Transverse colon (tissue), 4 donors: ENCODE results near the gene MIF4GD. TPM values are rescaled to one million over a fixed set of nuclear protein-coding genes. Genes with fewer than 3 reads are reported as not detected.

Experiments used
- DNase-seq: peaks from one replicate; pipeline ENCODE4 v3.0.0-alpha.2; 2019
- H3K27ac ChIP-seq, 4 donors: fragments of 200-600 bp; sonication (generic); 2 replicates each; pipeline ENCODE4 v1.5.1; 2016 to 2018; ENCODE audit warnings: inconsistent platforms in 4 of 4
- H3K27me3 ChIP-seq: fragments of 200-600 bp; sonication (generic); 2 replicates; pipeline ENCODE4 v1.5.1; 2017; ENCODE audit warnings: inconsistent platforms
- H3K36me3 ChIP-seq, 4 donors: fragments of 200-600 bp; sonication (generic); 2 replicates each; pipeline ENCODE4 v1.5.1; 2017 to 2019; ENCODE audit warnings: inconsistent platforms in 4 of 4
- H3K4me1 ChIP-seq, 4 donors: fragments of 200-600 bp; sonication (generic); 2 replicates each; pipeline ENCODE4 v1.5.1; 2017 to 2020; ENCODE audit warnings: inconsistent platforms in 4 of 4
- H3K4me3 ChIP-seq, 4 donors: fragments of 200-600 bp; sonication (generic); 1 replicate in 1 of 4; 2 replicates in 3 of 4; pipeline versions ENCODE4 v1.5.1 to v1.6.1; 2017 to 2019; ENCODE audit warnings: inconsistent platforms in 4 of 4
- H3K9me3 ChIP-seq, 2 donors: fragments of 200-600 bp; sonication (generic); 2 replicates each; pipeline ENCODE4 v1.5.1; 2017 to 2019; ENCODE audit warnings: inconsistent platforms in 2 of 2
- EP300 ChIP-seq: sonication (generic); formaldehyde crosslinking; IDR thresholded peaks from one replicate; pipeline ENCODE4 v1.6.1; 2017; ENCODE audit warnings: antibody characterized with exemption, low read depth
- POLR2A ChIP-seq: fragments of 450-650 bp; IDR thresholded peaks from one replicate; pipeline ENCODE4 v1.6.1; 2016; ENCODE audit warnings: antibody characterized with exemption, mild to moderate bottlenecking, moderate library complexity
- POLR2AphosphoS5 ChIP-seq, 3 donors: sonication (generic); formaldehyde crosslinking; IDR thresholded peaks; one replicate each; pipeline ENCODE4 v1.6.1; 2016; ENCODE audit warnings: antibody characterized with exemption in 3 of 3
- WGBS, 2 donors: methylation state at CpG; one replicate each; pipeline ENCODE4 v1.1.5; 2018; ENCODE audit warnings: low coverage in 1 of 2; 5-methylcytosine and 5-hydroxymethylcytosine counted together
- in situ Hi-C, 4 donors: fragments of 200-750 bp; cut with MboI; loops; one replicate each; pipeline versions ENCODE4 v1.15.0 to v1.15.1; 2017; ENCODE audit warnings: low sequenced_read_pairs in 3 of 4, low pct_ligation_motif_present in 1 of 4, low pct_unique_long_range_greater_than_20kb in 1 of 4
- intact Hi-C: fragments of 100-400 bp; cut with DNase I; formaldehyde crosslinking; loops from one replicate; pipeline ENCODE4 v1.15.1; 2023; ENCODE audit warnings: low total_unique reads
- total RNA-seq, 4 donors: library from RNA; depleted of rRNA; stranded (reverse); fragments of >200 nt; gene quantifications; one replicate each; pipeline ENCODE4 v1.1.0, GENCODE V29; 2016
- TF ChIP-seq, protein P1 (sequence below), 5 experiments: fragments of 200-600 bp in 3 of 5; fragments of 450-650 bp in 2 of 5; sonication (generic) in 3 of 5; IDR thresholded peaks; 1 replicate in 2 of 5; 2 replicates in 3 of 5; pipeline ENCODE4 v1.5.1; 2016 to 2017; ENCODE audit warnings: antibody characterized with exemption in 5 of 5, inconsistent platforms in 3 of 5, mild to moderate bottlenecking in 2 of 5, moderate library complexity in 1 of 5

MIF4GD gene
- total RNA-seq, 4 donors from 2014 or later: 9.0 to 44.0 (median 28.6) TPM

DNA sequence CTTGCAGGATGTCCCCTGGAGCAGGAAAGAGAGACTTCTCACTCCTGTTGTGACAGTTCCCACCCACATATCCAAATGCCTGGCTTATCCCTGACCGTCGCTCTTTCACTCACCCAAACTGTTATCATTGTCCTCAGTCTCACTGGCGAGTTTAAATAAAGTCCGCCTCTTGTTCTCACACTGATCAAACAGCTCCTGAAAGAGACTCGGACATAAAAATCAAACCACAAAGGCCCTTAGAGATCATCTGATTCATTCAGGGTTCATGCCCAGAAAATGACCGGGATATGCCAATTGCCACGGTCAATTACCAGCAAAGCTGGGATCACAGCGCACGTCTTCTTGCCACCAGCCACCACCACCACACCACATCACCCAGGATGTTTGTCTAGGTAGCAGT, 29.5 kb downstream of the MIF4GD start:
- DNase-seq: no peak
- Histone ChIP-seq H3K4me1 (no peaks in the 10 kb centered on the region), H3K4me3 (no peak overlapping the region), H3K27ac (peak overlapping the region in 1 of 4 donors; percentile 7), H3K9me3 (no peaks in the 10 kb centered on the region), H3K36me3 (peaks cover 0 to 68% (median 21%) of the 10 kb centered on the region in 4 donors), H3K27me3 (no peaks in the 10 kb centered on the region)
- 87 to 90% methylated on average over 7 to 9 of the region's 9 CpGs for WGBS, 2 donors
- in situ Hi-C loops (no loop called here), intact Hi-C loops (no loop called here)
- TF ChIP-seq EP300 (no peak), POLR2AphosphoS5 (IDR thresholded peaks at IDR 0.05) (no peak), POLR2A (no peak)
- TF ChIP-seq, protein P1, sequence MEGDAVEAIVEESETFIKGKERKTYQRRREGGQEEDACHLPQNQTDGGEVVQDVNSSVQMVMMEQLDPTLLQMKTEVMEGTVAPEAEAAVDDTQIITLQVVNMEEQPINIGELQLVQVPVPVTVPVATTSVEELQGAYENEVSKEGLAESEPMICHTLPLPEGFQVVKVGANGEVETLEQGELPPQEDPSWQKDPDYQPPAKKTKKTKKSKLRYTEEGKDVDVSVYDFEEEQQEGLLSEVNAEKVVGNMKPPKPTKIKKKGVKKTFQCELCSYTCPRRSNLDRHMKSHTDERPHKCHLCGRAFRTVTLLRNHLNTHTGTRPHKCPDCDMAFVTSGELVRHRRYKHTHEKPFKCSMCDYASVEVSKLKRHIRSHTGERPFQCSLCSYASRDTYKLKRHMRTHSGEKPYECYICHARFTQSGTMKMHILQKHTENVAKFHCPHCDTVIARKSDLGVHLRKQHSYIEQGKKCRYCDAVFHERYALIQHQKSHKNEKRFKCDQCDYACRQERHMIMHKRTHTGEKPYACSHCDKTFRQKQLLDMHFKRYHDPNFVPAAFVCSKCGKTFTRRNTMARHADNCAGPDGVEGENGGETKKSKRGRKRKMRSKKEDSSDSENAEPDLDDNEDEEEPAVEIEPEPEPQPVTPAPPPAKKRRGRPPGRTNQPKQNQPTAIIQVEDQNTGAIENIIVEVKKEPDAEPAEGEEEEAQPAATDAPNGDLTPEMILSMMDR (IDR thresholded peaks at IDR 0.05): no peak

DNA sequence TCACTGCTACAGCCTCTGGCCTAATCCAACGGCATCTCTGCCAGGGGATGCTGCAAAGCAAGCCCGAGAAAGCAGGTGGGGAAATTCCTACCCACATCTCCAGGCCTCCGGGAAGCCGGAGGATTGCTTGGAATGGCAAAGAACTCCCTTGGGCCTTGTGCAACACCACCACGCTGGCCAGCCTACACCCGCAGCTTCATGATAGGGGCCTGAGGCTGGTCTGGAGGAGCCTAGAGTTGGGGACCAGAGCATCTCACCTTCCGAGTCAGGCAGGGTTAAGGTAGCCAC, 29.9 kb downstream of the MIF4GD start:
- Histone ChIP-seq H3K36me3 (peaks cover 0 to 64% (median 19%) of the 10 kb centered on the region in 4 donors), H3K4me3 (no peak overlapping the region), H3K4me1 (no peaks in the 10 kb centered on the region), H3K27me3 (no peaks in the 10 kb centered on the region), H3K27ac (no peak overlapping the region), H3K9me3 (no peaks in the 10 kb centered on the region)
- intact Hi-C loops (no loop called here), in situ Hi-C loops (no loop called here)
- WGBS, 2 donors: 77% methylated on average over 7 of the region's 7 CpGs; no CpG with 5 or more reads in 1 of the 2 donors
- DNase-seq: no peak
- TF ChIP-seq, protein P1 (IDR thresholded peaks at IDR 0.05): no peak
- TF ChIP-seq POLR2AphosphoS5 (IDR thresholded peaks at IDR 0.05) (no peak), POLR2A (no peak), EP300 (no peak)

- 63% methylated on average over 22 of the region's 23 CpGs; no CpG with 5 or more reads in 1 of the 2 donors for WGBS, 2 donors
- in situ Hi-C loops: no loop called here
- no peaks in the 10 kb centered on the region for H3K4me1 ChIP-seq
- no peaks in the 10 kb centered on the region for H3K27me3 ChIP-seq
- no peak overlapping the region for H3K4me3 ChIP-seq
- H3K27ac ChIP-seq: no peak overlapping the region
- intact Hi-C loops: no loop called here
- peaks cover 0 to 59% (median 17%) of the 10 kb centered on the region in 4 donors for H3K36me3 ChIP-seq
- TF ChIP-seq, protein P1 (IDR thresholded peaks at IDR 0.05): peak; percentile 17 to 49 (median 31)
- TF ChIP-seq EP300 (no peak), POLR2A (no peak), POLR2AphosphoS5 (IDR thresholded peaks at IDR 0.05) (no peak)
- H3K9me3 ChIP-seq: no peaks in the 10 kb centered on the region
- no peak for DNase-seq
Measured at GRCh38 chr17:75240394-75241142, 30.5 kb downstream of the MIF4GD start.

DNA sequence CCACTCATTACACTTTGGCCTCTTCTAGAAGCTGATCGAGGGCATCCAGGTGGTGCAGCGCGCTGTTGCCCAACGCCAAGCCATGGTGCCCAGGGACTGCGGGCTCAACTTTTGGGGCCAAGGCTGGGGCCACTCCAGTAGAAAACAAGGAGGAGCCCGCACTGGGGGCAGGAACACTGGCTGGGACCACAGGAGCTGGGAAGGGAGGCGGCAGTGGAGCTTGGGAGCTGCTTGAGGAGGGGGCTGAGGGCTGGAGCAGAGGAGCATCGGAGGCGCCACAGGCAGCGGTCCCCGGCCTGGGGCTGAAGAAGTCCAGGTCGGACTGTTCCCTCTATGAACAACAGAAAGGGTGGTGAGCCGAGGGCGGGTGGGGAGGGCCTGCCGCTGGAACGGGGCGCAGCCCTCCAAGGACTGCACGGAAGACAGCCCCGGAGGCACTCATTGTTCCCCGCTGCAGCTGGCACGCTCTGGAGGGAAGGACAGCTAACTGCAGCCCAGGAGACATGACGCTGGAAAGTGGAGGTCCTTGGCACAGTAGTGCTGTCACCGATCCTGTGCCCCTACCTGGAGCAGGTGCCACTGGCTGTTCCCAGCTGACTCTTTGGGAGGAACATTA, 31.1 kb downstream of the MIF4GD start:
- WGBS, 2 donors: 94 to 97% methylated on average over 5 to 23 of the region's 23 CpGs
- H3K9me3 ChIP-seq: no peaks in the 10 kb centered on the region
- H3K36me3 ChIP-seq: peaks cover 0 to 57% (median 17%) of the 10 kb centered on the region in 4 donors
- intact Hi-C loops: no loop called here
- in situ Hi-C loops: no loop called here
- H3K27me3 ChIP-seq: no peaks in the 10 kb centered on the region
- no peaks in the 10 kb centered on the region for H3K4me1 ChIP-seq
- no peak overlapping the region for H3K4me3 ChIP-seq
- no peak overlapping the region for H3K27ac ChIP-seq
- TF ChIP-seq POLR2A (no peak), EP300 (no peak), POLR2AphosphoS5 (IDR thresholded peaks at IDR 0.05) (no peak)
- TF ChIP-seq, protein P1 (IDR thresholded peaks at IDR 0.05): no peak
- no peak for DNase-seq
